ENCODE data around the gene ZFY. TPM values are rescaled to one million over a fixed set of nuclear protein-coding genes. Genes with fewer than 3 reads are reported as not detected.

The ZFY gene
- total and polyA plus RNA-seq, 2 donors (not counting 1 experiment from before 2014, with no cell fraction given), result 30.2 TPM; not detected in 1

GRCh38 chrY:2952912-2953311, 17.7 kb downstream of the ZFY start:
- Histone ChIP-seq H3K36me3 (replicated peaks in 1 of 2; ENCODE audit: control extremely low read depth in 1 of 2, control insufficient read depth in 1 of 2, extremely low read depth in 1 of 2, insufficient read depth in 2 of 2, low read length in 1 of 2) (peaks cover 0 to 7% of the 10 kb centered on the region in 2 experiments), H3K27me3 (replicated peaks in 1 of 4; ENCODE audit: control extremely low read depth in 1 of 4, control insufficient read depth in 3 of 4, insufficient read depth in 4 of 4, low read length in 3 of 4) (no peaks in the 10 kb centered on the region), H3K27ac (ENCODE audit: low read length in 2 of 2) (no peak overlapping the region), H3K4me3 (ENCODE audit: control extremely low read depth in 1 of 5, extremely low read depth in 1 of 5, insufficient read depth in 1 of 5, low read depth in 2 of 5, low read length in 4 of 5) (no peak overlapping the region), H3K79me2 (ENCODE audit: control insufficient read depth, insufficient read depth, low read length) (no peaks in the 10 kb centered on the region), H3K9me3 (ENCODE audit: control extremely low read depth in 1 of 3, control insufficient read depth in 2 of 3, insufficient read depth in 1 of 3, low read length in 2 of 3) (no peaks in the 10 kb centered on the region), H2AFZ (ENCODE audit: insufficient read depth, low read depth, low read length, poor library complexity, severe bottlenecking) (no peak overlapping the region), H3K9ac (ENCODE audit: low read length) (no peak overlapping the region), H3K4me2 (replicated peaks; ENCODE audit: low read depth, low read length, poor library complexity, severe bottlenecking) (no peak overlapping the region), H4K20me1 (ENCODE audit: control insufficient read depth, insufficient read depth, low read length, poor library complexity, severe bottlenecking) (no peaks in the 10 kb centered on the region), H3K4me1 (ENCODE audit: control insufficient read depth in 2 of 2, insufficient read depth in 2 of 2, low read length in 2 of 2) (peaks cover 0 to 17% of the 10 kb centered on the region in 2 donors)
- H3K4me1 Mint-ChIP-seq, result peaks cover 39% of the 10 kb centered on the region
- ChIA-PET CTCF (no interaction called here), POLR2A (no interaction called here)
- no peak overlapping the region for H3K27ac Mint-ChIP-seq
- H3K9me3 Mint-ChIP-seq (ENCODE audit: insufficient read depth), result no peaks in the 10 kb centered on the region
- TF ChIP-seq CTCF (IDR thresholded peaks at IDR 0.05), result no peak
- no peak for TF ChIP-seq EZH2 (IDR thresholded peaks at IDR 0.05; ENCODE audit: borderline replicate concordance, insufficient read depth, low read depth, low read length, poor library complexity, severe bottlenecking)
- intact Hi-C loops (cut with micrococcal nuclease), result no loop called here
- no peak overlapping the region for H3K4me3 Mint-ChIP-seq
- ATAC-seq (ENCODE audit: low read depth), result no peak
- H3K27me3 Mint-ChIP-seq, result no peaks in the 10 kb centered on the region
- no peak for DNase-seq

GRCh38 chrY:2954735-2955134, 19.6 kb downstream of the ZFY start:
- POLR2A ChIA-PET, result no interaction called here
- TF ChIP-seq EZH2 (IDR thresholded peaks at IDR 0.05; ENCODE audit: borderline replicate concordance, insufficient read depth, low read depth, low read length, poor library complexity, severe bottlenecking) (no peak), CTCF (IDR thresholded peaks at IDR 0.05) (no peak)
- no peak overlapping the region for H3K4me3 ChIP-seq (ENCODE audit: control extremely low read depth in 1 of 5, extremely low read depth in 1 of 5, insufficient read depth in 1 of 5, low read depth in 2 of 5, low read length in 4 of 5)
- no peaks in the 10 kb centered on the region for H3K9me3 Mint-ChIP-seq (ENCODE audit: insufficient read depth)
- H3K27ac Mint-ChIP-seq, result no peak overlapping the region
- no peak for DNase-seq
- CTCF ChIA-PET, result no interaction called here
- peaks cover 33% of the 10 kb centered on the region for H3K4me1 Mint-ChIP-seq
- H3K27ac ChIP-seq (ENCODE audit: low read length in 2 of 2), result no peak overlapping the region
- no peak overlapping the region for H3K4me2 ChIP-seq (replicated peaks; ENCODE audit: low read depth, low read length, poor library complexity, severe bottlenecking)
- H3K36me3 ChIP-seq (replicated peaks in 1 of 2; ENCODE audit: control extremely low read depth in 1 of 2, control insufficient read depth in 1 of 2, extremely low read depth in 1 of 2, insufficient read depth in 2 of 2, low read length in 1 of 2), result peaks cover 0 to 11% of the 10 kb centered on the region in 2 experiments
- no peaks in the 10 kb centered on the region for H3K27me3 Mint-ChIP-seq
- no peaks in the 10 kb centered on the region for H3K9me3 ChIP-seq (ENCODE audit: control extremely low read depth in 1 of 3, control insufficient read depth in 2 of 3, insufficient read depth in 1 of 3, low read length in 2 of 3)
- H4K20me1 ChIP-seq (ENCODE audit: control insufficient read depth, insufficient read depth, low read length, poor library complexity, severe bottlenecking), result no peaks in the 10 kb centered on the region
- no peak overlapping the region for H2AFZ ChIP-seq (ENCODE audit: insufficient read depth, low read depth, low read length, poor library complexity, severe bottlenecking)
- H3K9ac ChIP-seq (ENCODE audit: low read length), result no peak overlapping the region
- no peaks in the 10 kb centered on the region for H3K79me2 ChIP-seq (ENCODE audit: control insufficient read depth, insufficient read depth, low read length)
- no CpG with 5 or more reads among the region's 2 CpGs for WGBS (ENCODE audit: insufficient coverage)
- no peak for ATAC-seq (ENCODE audit: low read depth)
- no peak overlapping the region for H3K4me3 Mint-ChIP-seq
- no peaks in the 10 kb centered on the region for H3K27me3 ChIP-seq (replicated peaks in 1 of 4; ENCODE audit: control extremely low read depth in 1 of 4, control insufficient read depth in 3 of 4, insufficient read depth in 4 of 4, low read length in 3 of 4)
- H3K4me1 ChIP-seq (ENCODE audit: control insufficient read depth in 2 of 2, insufficient read depth in 2 of 2, low read length in 2 of 2), result peaks cover 0 to 5% of the 10 kb centered on the region in 2 donors
- intact Hi-C loops (cut with micrococcal nuclease), result no loop called here

Measured in B cell (primary cell).